Stimulated activated memory B cell treated with anti-CD40 and anti-IgM and Interleukin-4, amounts not matched to agents 10 μg/mL and 1 μg/mL and 100 μg/mL, for 72 hours (primary cell): Measurements from ENCODE around the gene SPEF2.
A peak's percentile ranks its signal among the peaks of the same experiment; 100 is the strongest.

Source experiments
- ATAC-seq: fragments of 150-1000 bp; cut with Tn5 transposase; 2 replicates; pipeline ENCODE4 v1.10.0; 2021
- H3K27ac Mint-ChIP-seq: one replicate; pipeline ENCODE4 v1.8.0; 2022; ENCODE audit warnings: mild to moderate bottlenecking, mixed read lengths
- H3K27me3 Mint-ChIP-seq: one replicate; pipeline ENCODE4 v1.8.0; 2022; ENCODE audit warnings: mixed read lengths
- H3K36me3 Mint-ChIP-seq: one replicate; pipeline ENCODE4 v1.8.0; 2022; ENCODE audit warnings: mixed read lengths
- H3K4me1 Mint-ChIP-seq: one replicate; pipeline ENCODE4 v1.8.0; 2022; ENCODE audit warnings: mixed read lengths
- H3K4me3 Mint-ChIP-seq: one replicate; pipeline ENCODE4 v1.8.0; 2022; ENCODE audit warnings: mild to moderate bottlenecking, moderate library complexity, mixed read lengths
- H3K9me3 Mint-ChIP-seq: one replicate; pipeline ENCODE4 v1.8.0; 2022; ENCODE audit warnings: mixed read lengths

SPEF2 gene, protein sequence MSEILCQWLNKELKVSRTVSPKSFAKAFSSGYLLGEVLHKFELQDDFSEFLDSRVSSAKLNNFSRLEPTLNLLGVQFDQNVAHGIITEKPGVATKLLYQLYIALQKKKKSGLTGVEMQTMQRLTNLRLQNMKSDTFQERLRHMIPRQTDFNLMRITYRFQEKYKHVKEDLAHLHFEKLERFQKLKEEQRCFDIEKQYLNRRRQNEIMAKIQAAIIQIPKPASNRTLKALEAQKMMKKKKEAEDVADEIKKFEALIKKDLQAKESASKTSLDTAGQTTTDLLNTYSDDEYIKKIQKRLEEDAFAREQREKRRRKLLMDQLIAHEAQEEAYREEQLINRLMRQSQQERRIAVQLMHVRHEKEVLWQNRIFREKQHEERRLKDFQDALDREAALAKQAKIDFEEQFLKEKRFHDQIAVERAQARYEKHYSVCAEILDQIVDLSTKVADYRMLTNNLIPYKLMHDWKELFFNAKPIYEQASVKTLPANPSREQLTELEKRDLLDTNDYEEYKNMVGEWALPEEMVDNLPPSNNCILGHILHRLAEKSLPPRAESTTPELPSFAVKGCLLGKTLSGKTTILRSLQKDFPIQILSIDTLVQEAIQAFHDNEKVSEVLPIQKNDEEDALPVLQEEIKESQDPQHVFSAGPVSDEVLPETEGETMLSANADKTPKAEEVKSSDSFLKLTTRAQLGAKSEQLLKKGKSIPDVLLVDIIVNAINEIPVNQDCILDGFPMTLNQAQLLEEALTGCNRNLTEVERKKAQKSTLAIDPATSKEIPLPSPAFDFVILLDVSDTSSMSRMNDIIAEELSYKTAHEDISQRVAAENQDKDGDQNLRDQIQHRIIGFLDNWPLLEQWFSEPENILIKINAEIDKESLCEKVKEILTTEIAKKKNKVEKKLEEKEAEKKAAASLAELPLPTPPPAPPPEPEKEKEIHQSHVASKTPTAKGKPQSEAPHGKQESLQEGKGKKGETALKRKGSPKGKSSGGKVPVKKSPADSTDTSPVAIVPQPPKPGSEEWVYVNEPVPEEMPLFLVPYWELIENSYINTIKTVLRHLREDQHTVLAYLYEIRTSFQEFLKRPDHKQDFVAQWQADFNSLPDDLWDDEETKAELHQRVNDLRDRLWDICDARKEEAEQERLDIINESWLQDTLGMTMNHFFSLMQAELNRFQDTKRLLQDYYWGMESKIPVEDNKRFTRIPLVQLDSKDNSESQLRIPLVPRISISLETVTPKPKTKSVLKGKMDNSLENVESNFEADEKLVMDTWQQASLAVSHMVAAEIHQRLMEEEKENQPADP (N-terminal part only)

DNA sequence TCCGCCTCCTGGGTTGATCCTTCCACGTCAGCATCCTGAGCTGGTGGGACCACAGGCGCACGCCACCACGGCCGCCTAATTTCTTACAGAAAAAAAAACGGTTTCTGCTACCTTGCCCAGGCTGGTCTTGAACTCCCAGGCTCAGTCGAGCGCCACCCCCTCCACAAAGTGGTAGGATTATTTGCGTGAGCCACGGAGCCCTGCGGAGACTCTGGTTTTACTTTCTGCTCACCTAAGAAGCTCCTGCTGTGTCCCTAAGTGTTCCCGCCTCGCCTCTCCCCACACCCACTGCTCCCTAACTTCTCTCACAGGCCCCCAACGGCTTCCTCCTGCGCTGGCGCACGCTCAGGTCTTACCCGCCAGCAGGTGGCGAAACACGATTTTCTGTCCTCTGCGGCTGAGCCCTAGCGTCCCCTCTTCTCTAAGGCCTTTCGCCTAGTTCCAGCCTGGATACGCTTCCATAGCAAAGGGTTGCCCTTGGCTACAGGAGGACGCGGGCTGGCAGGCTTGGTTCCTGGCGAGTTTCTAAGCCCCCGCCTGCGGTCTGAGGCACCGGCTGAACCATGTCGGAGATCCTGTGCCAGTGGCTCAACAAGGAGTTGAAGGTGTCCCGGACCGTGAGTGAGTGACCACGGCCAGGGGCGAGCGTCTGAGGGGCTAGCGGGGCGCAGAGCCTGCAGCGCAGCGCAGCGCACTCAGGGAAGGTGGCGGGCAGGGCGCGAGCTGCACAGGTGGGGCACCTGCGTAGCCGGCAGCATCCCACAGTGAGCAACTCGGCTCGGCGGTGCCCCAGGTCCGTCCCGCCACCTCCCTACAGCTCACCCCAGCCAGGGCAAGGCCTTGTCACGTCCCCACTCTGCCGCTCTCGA lies at the start of gene SPEF2:
SPEF2 (plus strand) TSS at position 429 of the 869 bp plus-strand sequence; CDS start at position 564, 135 bp downstream.
- Mint-ChIP-seq H3K36me3 (no peaks in the 10 kb centered on the region), H3K4me1 (peaks cover 10% of the 10 kb centered on the region), H3K4me3 (peak within 1 kb of the TSS; percentile 78), H3K27me3 (peaks cover 23% of the 10 kb centered on the region), H3K9me3 (peaks cover 16% of the 10 kb centered on the region), H3K27ac (peak within 1 kb of the TSS; percentile 3)
- ATAC-seq = peak; percentile 85

DNA sequence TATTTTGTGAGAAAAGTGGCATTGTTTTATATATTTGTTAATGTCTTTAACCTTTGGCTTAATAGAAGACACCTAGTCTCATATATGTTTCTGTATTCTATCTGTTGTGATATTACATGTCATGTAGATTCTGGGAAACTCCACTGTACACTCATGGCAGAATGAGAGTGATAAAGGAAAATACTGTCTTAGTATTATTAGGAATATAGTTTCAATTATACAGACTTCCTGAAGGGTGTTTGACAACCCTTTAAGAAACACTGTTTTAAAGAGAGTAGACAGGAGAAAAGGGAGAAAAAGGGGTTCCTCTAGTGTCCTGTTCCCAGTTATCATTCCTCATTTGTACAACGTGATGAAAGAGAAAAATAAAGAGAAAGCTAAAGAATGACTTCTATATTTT lies 42.1 kb upstream of the SPEF2 start:
- Mint-ChIP-seq H3K9me3 (peaks cover 2% of the 10 kb centered on the region), H3K4me1 (no peaks in the 10 kb centered on the region), H3K4me3 (no peak overlapping the region), H3K36me3 (no peaks in the 10 kb centered on the region), H3K27me3 (no peaks in the 10 kb centered on the region), H3K27ac (no peak overlapping the region)
- no peak for ATAC-seq

DNA sequence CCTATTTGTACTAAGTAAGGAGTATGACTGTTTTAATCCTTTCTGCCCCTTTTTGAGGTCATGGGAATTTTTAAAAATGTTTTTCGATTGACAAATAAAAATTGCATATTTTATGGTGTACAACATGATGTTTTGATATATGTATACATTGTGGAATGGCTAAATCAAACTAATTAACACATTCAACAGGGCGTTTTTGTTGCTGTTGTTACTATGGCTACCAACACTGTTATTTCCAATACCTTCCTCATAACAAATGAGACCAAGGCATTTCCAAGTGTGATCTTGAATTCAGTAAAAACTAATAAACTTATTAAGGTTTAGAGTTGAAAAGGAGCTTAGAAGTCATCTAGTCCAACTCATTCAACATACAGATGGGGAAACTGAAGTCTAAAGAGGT lies 30.2 kb upstream of the SPEF2 start:
- Mint-ChIP-seq H3K4me3 (no peak overlapping the region), H3K36me3 (no peaks in the 10 kb centered on the region), H3K4me1 (no peaks in the 10 kb centered on the region), H3K27ac (no peak overlapping the region), H3K9me3 (peaks cover 3% of the 10 kb centered on the region), H3K27me3 (no peaks in the 10 kb centered on the region)
- no peak for ATAC-seq

DNA sequence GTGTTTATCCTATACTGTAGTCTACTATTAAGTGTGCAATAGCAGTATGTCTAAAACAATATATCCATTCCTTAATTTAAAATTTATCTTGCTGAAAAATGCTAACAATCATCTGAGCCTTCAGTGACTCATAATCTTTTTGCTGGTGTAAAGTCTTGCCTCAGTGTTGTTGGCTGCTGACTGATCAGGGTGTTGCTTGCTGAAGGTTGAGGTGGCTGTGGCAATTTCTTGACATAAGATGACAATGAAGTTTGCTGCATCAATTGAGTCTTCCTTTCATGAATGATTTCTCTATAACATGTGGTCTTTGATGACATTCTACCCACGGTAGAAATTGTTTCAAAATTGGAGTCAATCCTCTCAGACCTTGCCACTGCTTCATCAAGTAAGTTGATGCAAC lies 24.3 kb upstream of the SPEF2 start:
- ATAC-seq = no peak
- Mint-ChIP-seq H3K9me3 (no peaks in the 10 kb centered on the region), H3K4me3 (no peak overlapping the region)

DNA sequence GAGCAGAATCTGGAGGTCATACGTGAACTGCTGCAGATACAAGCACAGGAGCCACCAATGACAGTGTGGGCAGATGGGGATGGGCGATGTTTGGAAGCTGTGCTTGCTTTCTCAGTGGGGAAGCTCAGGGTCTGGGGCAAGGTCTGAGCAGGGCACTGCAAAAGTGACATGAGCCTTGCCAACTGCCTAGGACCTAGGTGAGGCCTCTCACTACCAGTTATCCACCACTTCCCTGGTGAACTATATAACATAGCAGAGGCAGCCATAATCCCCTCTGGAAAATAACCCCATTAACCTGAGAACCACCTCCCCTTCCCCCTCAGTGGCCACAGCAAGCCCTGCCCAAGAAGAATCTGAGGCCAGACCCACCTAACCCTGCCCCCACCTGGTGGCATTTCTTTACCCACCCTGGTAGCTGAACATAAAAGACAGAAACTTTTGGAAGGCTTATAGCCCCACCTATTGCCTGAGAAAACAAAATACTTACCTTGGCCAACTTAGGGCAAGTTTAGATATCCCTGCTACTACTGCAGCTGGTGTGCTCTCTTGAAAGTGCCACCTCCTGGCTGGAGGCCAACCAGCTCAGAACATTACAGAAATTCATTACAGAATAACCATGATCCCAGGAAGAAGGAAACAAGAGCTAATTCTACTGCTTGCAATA lies 18.8 kb upstream of the SPEF2 start:
- H3K4me3 Mint-ChIP-seq = no peak overlapping the region
- no peak overlapping the region for H3K27ac Mint-ChIP-seq
- no peak for ATAC-seq
- H3K36me3 Mint-ChIP-seq = no peaks in the 10 kb centered on the region
- no peaks in the 10 kb centered on the region for H3K27me3 Mint-ChIP-seq
- H3K4me1 Mint-ChIP-seq = no peaks in the 10 kb centered on the region
- H3K9me3 Mint-ChIP-seq = peaks cover 6% of the 10 kb centered on the region

More for the DNA sequence above, 24.3 kb upstream of the SPEF2 start:
- Mint-ChIP-seq H3K36me3 (no peaks in the 10 kb centered on the region), H3K27me3 (no peaks in the 10 kb centered on the region), H3K4me1 (no peaks in the 10 kb centered on the region), H3K27ac (no peak overlapping the region)

DNA sequence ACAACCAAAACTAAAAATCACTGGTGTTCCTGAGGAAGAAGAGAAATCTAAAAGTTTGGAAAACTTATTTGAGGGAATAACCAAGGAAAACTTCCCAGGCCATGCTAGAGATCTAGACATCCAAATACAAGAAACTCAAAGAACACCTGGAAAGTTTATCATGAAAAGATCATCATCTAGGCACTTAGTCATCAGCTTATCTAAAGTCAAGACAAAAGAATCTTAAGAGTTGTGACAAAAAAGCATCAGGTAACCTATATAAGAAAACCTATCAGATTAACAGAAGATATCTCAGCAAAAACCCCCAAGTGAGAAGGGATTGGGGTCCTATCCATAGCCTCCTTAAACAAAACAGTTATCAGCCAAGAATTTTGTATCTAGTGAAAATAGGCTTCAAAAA lies 17.1 kb upstream of the SPEF2 start:
- H3K27ac Mint-ChIP-seq = no peak overlapping the region
- H3K4me1 Mint-ChIP-seq = no peaks in the 10 kb centered on the region
- H3K36me3 Mint-ChIP-seq = no peaks in the 10 kb centered on the region
- H3K4me3 Mint-ChIP-seq = no peak overlapping the region
- H3K27me3 Mint-ChIP-seq = no peaks in the 10 kb centered on the region
- peaks cover 14% of the 10 kb centered on the region for H3K9me3 Mint-ChIP-seq
- no peak for ATAC-seq

DNA sequence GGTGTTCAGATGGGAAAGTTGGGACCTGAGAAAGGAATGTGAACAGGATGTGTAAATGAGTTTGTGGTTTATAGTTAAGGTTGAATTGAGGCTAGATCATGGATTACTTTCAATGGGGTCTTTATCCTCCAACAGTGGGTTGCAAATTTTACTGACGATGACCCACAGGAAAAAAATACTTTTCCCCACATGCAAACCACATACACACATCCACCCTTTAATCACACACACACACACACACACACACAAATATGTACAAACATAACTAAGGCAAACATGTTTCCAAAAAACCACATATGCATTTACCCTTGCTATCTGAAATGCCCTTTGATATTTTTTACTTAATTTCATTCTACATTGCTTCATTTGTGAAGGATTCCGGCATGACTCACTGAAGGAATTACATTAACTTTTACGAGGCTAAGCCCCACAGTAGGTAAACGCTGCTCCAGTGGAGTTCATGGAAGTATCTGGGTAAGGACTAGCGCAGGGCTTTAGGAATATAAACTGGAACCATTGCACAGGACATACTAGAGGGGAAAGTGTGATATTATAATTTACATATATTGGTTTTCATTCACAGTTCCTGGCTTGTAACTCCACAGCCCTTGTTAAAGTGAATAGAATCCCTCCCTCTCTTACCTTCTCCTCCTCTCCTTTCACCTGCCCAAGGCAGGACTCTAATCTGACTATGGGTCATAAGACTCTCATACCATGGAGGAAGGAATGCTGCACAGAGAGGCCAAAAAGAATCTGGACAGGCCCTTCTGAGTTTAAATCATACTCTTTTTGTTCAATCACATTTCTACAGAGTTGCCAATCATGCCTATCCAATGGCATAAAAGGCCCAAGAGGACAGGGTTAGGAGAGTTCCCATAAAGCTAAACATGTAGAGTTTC lies 8.5 kb upstream of the SPEF2 start:
- no peak for ATAC-seq
- no peak overlapping the region for H3K27ac Mint-ChIP-seq
- no peaks in the 10 kb centered on the region for H3K27me3 Mint-ChIP-seq
- H3K4me3 Mint-ChIP-seq = no peak overlapping the region
- no peaks in the 10 kb centered on the region for H3K4me1 Mint-ChIP-seq
- peaks cover 16% of the 10 kb centered on the region for H3K9me3 Mint-ChIP-seq
- H3K36me3 Mint-ChIP-seq = no peaks in the 10 kb centered on the region

DNA sequence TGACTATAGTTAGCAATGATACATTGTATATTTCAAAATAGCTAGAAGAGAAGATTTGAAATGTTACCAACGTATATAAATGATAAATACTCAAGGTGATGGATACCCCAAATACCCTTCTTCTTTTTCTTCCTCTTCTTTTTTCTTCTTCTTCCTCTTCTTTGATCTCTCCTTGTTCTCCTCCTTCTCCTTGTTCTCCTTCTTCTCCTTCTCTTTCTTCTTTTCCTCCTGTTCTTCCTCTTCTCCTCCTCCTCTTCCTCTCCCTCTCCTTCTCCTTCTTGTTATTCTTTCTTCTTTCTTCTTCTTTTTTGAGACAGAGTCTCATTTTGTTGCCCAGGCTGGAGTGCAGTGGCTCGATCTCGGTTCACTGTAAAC lies 616 bp upstream of the SPEF2 start:
- Mint-ChIP-seq H3K27ac (peak overlapping the region; percentile 3), H3K4me3 (peak overlapping the region; percentile 78), H3K9me3 (peaks cover 16% of the 10 kb centered on the region), H3K36me3 (no peaks in the 10 kb centered on the region), H3K4me1 (peaks cover 10% of the 10 kb centered on the region), H3K27me3 (peaks cover 23% of the 10 kb centered on the region)
- no peak for ATAC-seq

DNA sequence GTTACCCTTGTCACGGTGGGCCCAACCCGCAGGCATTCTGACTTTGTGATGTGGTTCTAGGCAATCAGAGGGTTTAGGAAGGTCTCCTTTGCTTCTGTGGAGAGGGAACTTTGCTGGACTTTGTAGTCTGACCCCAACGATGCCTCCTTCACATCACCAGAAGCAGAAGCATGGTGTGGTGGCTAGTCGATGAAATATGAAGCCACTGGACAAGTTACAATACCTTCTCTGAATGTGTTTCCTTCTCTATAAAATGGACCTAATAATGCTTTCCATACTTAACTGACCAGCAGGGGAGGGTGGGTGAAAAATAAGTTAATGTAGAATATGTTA lies 607 bp downstream of the SPEF2 start:
- peak overlapping the region; percentile 78 for H3K4me3 Mint-ChIP-seq
- ATAC-seq = no peak
- no peak overlapping the region for H3K27ac Mint-ChIP-seq
- no peaks in the 10 kb centered on the region for H3K36me3 Mint-ChIP-seq
- peaks cover 10% of the 10 kb centered on the region for H3K4me1 Mint-ChIP-seq
- H3K9me3 Mint-ChIP-seq = peaks cover 15% of the 10 kb centered on the region
- peaks cover 23% of the 10 kb centered on the region for H3K27me3 Mint-ChIP-seq

DNA sequence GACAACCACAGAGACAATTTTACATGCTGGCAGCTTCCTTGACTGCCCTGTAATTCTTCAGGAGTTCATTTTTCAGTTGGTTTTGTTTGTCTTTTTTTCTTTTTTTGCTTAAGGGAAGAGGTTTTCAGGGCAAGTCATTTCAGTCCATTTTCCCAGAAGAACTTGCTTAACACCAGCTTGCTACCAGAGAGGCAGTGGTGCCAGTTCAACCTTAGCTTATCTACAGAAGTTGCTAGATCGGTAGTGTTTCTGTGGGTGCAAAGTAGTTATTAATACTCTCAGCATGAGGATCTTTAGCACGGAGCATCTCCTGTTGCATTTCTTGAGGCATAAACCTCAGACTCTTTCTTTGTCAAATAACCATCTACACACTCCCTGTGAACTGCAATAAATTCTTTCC lies 1.1 kb downstream of the SPEF2 start:
- peaks cover 10% of the 10 kb centered on the region for H3K4me1 Mint-ChIP-seq
- ATAC-seq = no peak
- peaks cover 23% of the 10 kb centered on the region for H3K27me3 Mint-ChIP-seq
- no peak overlapping the region for H3K27ac Mint-ChIP-seq
- no peak overlapping the region for H3K4me3 Mint-ChIP-seq
- H3K36me3 Mint-ChIP-seq = no peaks in the 10 kb centered on the region
- H3K9me3 Mint-ChIP-seq = peaks cover 10% of the 10 kb centered on the region

DNA sequence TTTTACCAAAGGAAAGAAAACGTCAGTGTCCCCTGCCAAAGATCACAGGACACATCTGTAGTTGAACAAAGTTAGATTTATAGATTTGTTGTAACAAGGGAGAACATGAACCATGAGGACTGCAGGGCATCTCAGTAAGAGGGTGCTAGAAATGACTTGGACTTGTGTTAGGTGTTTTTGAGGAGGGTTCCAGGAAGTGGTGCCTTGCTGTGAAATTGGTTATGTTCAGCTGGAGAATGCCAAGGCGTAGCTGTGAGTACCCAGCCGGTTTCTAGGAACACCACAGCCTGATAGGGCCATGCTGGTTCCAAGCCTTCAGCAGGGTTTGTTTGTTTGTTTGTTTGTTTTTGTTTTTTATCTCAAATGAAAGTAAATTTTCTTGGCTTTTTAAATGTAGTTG lies 5.3 kb downstream of the SPEF2 start:
- H3K36me3 Mint-ChIP-seq = no peaks in the 10 kb centered on the region
- no peaks in the 10 kb centered on the region for H3K4me1 Mint-ChIP-seq
- peaks cover 2% of the 10 kb centered on the region for H3K27me3 Mint-ChIP-seq
- H3K27ac Mint-ChIP-seq = no peak overlapping the region
- H3K9me3 Mint-ChIP-seq = no peaks in the 10 kb centered on the region
- no peak overlapping the region for H3K4me3 Mint-ChIP-seq
- ATAC-seq = no peak

DNA sequence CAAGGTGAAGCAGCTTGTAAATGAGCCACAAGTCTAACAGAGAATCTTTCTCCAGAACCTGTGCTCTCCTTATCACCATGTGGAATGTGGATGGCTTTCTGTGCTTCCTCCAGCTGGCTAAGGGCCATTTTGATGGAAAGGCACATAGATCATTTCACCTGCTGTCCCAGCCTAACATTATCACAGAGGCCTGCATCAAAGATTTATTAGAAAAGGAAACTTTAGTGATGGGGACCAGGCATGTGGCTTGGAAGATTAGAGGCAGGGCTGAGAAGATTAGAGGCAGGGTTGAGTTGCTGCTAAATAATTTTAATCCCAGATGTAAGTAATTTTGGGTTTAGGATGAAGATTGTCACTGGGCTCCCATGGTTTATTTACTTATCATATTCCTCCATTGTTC lies 6.3 kb downstream of the SPEF2 start:
- no peak for ATAC-seq
- no peaks in the 10 kb centered on the region for H3K27me3 Mint-ChIP-seq
- H3K9me3 Mint-ChIP-seq = no peaks in the 10 kb centered on the region
- no peak overlapping the region for H3K27ac Mint-ChIP-seq
- no peaks in the 10 kb centered on the region for H3K36me3 Mint-ChIP-seq
- H3K4me1 Mint-ChIP-seq = no peaks in the 10 kb centered on the region
- no peak overlapping the region for H3K4me3 Mint-ChIP-seq

DNA sequence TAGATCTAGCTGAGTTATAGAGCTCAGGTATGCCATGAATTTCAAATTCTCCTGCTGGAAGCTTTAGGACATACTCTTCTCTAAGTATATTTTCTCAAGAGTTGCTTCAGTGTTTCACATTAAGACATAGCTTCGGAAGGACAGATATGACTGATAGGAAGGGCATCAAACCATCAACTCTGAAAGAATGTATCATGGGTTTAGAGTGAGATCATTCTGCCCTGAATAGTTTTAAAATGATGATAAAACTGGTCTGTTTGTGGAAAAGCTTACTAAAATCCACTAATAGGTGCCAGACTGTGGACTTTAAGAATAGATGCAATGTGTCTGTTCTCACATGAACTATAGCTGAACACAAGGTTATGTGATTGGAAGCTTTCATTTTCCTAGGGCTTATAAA lies 8.4 kb downstream of the SPEF2 start:
- H3K4me3 Mint-ChIP-seq = no peak overlapping the region
- H3K4me1 Mint-ChIP-seq = no peaks in the 10 kb centered on the region
- no peaks in the 10 kb centered on the region for H3K36me3 Mint-ChIP-seq
- H3K27me3 Mint-ChIP-seq = no peaks in the 10 kb centered on the region
- H3K9me3 Mint-ChIP-seq = peaks cover 5% of the 10 kb centered on the region
- no peak overlapping the region for H3K27ac Mint-ChIP-seq
- ATAC-seq = no peak
